Measurements from ENCODE around the gene TTLL10. TPM values are rescaled to one million over a fixed set of nuclear protein-coding genes. Genes with fewer than 3 reads are reported as not detected.

TTLL10 gene
- polyA plus RNA-seq, 1 donor (not counting 4 experiments of a cell fraction or from before 2014, with no cell fraction given): not detected

DNA sequence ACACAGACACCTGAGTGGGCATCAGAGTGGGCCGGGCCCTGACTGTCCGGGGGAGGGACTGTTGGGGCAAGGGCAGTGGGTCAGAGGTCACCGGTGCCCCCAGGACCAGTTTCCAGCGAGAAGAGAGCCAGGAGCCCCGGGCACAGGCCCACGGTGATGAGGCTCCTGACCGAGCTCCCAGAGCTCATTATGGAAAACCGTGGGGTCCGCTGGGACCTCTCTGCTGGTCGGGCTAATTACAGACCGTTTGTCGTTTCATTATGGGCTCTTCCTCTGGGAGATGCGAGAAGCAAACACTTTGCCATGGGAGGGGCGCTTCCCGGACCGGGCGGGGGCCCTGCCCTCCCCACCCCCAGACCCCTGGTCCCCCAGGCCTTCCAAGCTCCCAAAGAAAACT lies 12.0 kb upstream of the TTLL10 start:
- no peak for TF ChIP-seq EZH2 (IDR thresholded peaks at IDR 0.05; ENCODE audit: low read length)
- TF ChIP-seq, protein P1, sequence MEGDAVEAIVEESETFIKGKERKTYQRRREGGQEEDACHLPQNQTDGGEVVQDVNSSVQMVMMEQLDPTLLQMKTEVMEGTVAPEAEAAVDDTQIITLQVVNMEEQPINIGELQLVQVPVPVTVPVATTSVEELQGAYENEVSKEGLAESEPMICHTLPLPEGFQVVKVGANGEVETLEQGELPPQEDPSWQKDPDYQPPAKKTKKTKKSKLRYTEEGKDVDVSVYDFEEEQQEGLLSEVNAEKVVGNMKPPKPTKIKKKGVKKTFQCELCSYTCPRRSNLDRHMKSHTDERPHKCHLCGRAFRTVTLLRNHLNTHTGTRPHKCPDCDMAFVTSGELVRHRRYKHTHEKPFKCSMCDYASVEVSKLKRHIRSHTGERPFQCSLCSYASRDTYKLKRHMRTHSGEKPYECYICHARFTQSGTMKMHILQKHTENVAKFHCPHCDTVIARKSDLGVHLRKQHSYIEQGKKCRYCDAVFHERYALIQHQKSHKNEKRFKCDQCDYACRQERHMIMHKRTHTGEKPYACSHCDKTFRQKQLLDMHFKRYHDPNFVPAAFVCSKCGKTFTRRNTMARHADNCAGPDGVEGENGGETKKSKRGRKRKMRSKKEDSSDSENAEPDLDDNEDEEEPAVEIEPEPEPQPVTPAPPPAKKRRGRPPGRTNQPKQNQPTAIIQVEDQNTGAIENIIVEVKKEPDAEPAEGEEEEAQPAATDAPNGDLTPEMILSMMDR (optimal IDR thresholded peaks at IDR 0.05 in 1 of 3, IDR thresholded peaks at IDR 0.05 in 1 of 3, conservative IDR thresholded peaks at IDR 0.05 in 1 of 3; ENCODE audit: extremely low read depth in 1 of 3, insufficient read depth in 2 of 3, low read length in 3 of 3): no peak
- no peak overlapping the region for H3K9ac ChIP-seq (ENCODE audit: control insufficient read depth, extremely low read depth, insufficient read depth, low read length)
- no peaks in the 10 kb centered on the region for H3K36me3 ChIP-seq (ENCODE audit: control insufficient read depth in 2 of 2, extremely low read depth in 1 of 2, insufficient read depth in 2 of 2, low read length in 2 of 2)
- FAIRE-seq: no peak
- no peaks in the 10 kb centered on the region for H3K9me1 ChIP-seq (ENCODE audit: control insufficient read depth, extremely low read depth, insufficient read depth, low read length)
- H2AFZ ChIP-seq (ENCODE audit: control insufficient read depth, low read length): no peak overlapping the region
- no peak overlapping the region for H3K4me3 ChIP-seq (ENCODE audit: control insufficient read depth in 2 of 3, extremely low read depth in 1 of 3, insufficient read depth in 2 of 3, low read depth in 1 of 3, low read length in 3 of 3)
- peaks cover 4% of the 10 kb centered on the region for H4K20me1 ChIP-seq (ENCODE audit: control insufficient read depth, extremely low read depth, insufficient read depth, low read length)
- dilution Hi-C loops (cut with MboI; ENCODE audit: extremely low pct_ligation_motif_present, low sequenced_read_pairs): no loop called here
- H3K79me2 ChIP-seq (ENCODE audit: control insufficient read depth, insufficient read depth, low read length): peaks cover 35% of the 10 kb centered on the region
- no peaks in the 10 kb centered on the region for H3K27me3 ChIP-seq (ENCODE audit: control insufficient read depth, extremely low read depth, insufficient read depth, low read length)
- DNase-seq (ENCODE audit: low read depth, low spot score): no peak
- H3K27ac ChIP-seq (ENCODE audit: control insufficient read depth, insufficient read depth, low read length): no peak overlapping the region
- H3K9me3 ChIP-seq (ENCODE audit: control insufficient read depth, low read depth, low read length): no peaks in the 10 kb centered on the region
- H3K4me1 ChIP-seq (ENCODE audit: control insufficient read depth, extremely low read depth, insufficient read depth, low read length): peaks cover 23% of the 10 kb centered on the region
- no peak overlapping the region for H3K4me2 ChIP-seq (ENCODE audit: control insufficient read depth, extremely low read depth, insufficient read depth, low read depth, low read length)

DNA sequence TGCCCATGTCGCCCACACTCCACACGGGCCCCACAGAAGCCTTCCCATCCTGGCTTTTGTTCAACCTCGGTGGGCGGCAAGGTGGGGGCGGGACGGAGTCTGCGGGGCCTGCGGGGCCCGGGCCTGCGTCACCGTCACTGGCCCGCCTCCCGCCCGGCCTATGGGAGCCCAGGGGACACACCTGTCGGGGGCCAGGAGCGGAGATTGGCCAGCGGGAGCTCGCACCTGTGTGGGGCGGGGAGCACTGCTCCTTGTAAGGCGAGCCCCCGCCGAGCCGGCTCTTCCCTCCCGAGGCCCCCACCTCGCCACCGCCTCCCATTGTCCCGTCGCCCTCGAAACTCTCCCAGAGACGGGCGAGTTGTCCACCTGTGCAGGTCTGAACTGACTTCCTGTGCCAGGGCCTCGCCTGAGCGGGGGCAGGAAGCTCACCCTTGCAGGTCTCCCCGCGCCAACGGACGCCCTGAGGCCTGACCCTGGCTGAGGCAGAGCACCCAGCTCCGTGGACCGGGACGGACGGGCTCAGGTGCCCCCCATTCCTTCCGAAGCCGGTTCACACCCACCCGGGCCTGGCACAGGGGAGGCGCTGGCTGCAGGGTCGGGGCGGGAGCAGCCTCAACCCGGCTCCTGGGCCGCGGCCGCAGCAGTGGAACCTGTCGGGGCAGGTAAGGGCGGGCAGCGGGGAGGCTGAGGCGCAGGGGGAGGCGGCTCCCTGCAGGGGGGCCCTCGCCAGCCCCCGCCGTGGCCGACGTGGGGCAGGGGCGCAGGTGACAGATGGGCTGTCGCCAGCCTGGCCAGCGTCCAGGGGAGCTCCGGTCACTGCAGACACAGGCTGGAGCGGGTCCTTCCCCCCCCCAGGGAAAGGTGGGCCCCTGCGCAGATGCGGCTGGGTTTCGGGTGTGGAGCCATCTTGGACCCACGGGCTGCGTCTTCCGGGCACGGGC lies 10.8 kb upstream of the TTLL10 start:
- H4K20me1 ChIP-seq (ENCODE audit: control insufficient read depth, extremely low read depth, insufficient read depth, low read length): peaks cover 7% of the 10 kb centered on the region
- H2AFZ ChIP-seq (ENCODE audit: control insufficient read depth, low read length): peak overlapping the region; percentile 78
- H3K9ac ChIP-seq (ENCODE audit: control insufficient read depth, extremely low read depth, insufficient read depth, low read length): peak overlapping the region; percentile 96
- dilution Hi-C loops (cut with MboI; ENCODE audit: extremely low pct_ligation_motif_present, low sequenced_read_pairs): no loop called here
- H3K9me3 ChIP-seq (ENCODE audit: control insufficient read depth, low read depth, low read length): no peaks in the 10 kb centered on the region
- H3K79me2 ChIP-seq (ENCODE audit: control insufficient read depth, insufficient read depth, low read length): peaks cover 46% of the 10 kb centered on the region
- no peaks in the 10 kb centered on the region for H3K9me1 ChIP-seq (ENCODE audit: control insufficient read depth, extremely low read depth, insufficient read depth, low read length)
- H3K27me3 ChIP-seq (ENCODE audit: control insufficient read depth, extremely low read depth, insufficient read depth, low read length): no peaks in the 10 kb centered on the region
- H3K4me1 ChIP-seq (ENCODE audit: control insufficient read depth, extremely low read depth, insufficient read depth, low read length): peaks cover 19% of the 10 kb centered on the region
- H3K27ac ChIP-seq (ENCODE audit: control insufficient read depth, insufficient read depth, low read length): peak overlapping the region; percentile 95
- no peak for FAIRE-seq
- peak overlapping the region; percentile 83 to 98 (median 92) for H3K4me3 ChIP-seq (ENCODE audit: control insufficient read depth in 2 of 3, extremely low read depth in 1 of 3, insufficient read depth in 2 of 3, low read depth in 1 of 3, low read length in 3 of 3)
- DNase-seq (ENCODE audit: low read depth, low spot score): no peak
- TF ChIP-seq, protein P1 (optimal IDR thresholded peaks at IDR 0.05 in 1 of 3, IDR thresholded peaks at IDR 0.05 in 1 of 3, conservative IDR thresholded peaks at IDR 0.05 in 1 of 3; ENCODE audit: extremely low read depth in 1 of 3, insufficient read depth in 2 of 3, low read length in 3 of 3): no peak
- TF ChIP-seq EZH2 (IDR thresholded peaks at IDR 0.05; ENCODE audit: low read length): no peak
- no peaks in the 10 kb centered on the region for H3K36me3 ChIP-seq (ENCODE audit: control insufficient read depth in 2 of 2, extremely low read depth in 1 of 2, insufficient read depth in 2 of 2, low read length in 2 of 2)
- H3K4me2 ChIP-seq (ENCODE audit: control insufficient read depth, extremely low read depth, insufficient read depth, low read depth, low read length): peak overlapping the region; percentile 99

Measured in keratinocyte (primary cell).